Measurements from ENCODE around the gene ATG7.

The ATG7 gene

GRCh38 chr3:11604139-11604892 is 332.1 kb downstream of the ATG7 start:
- in situ Hi-C loops (cut with HindIII; ENCODE audit: low pct_ligation_motif_present, low sequenced_read_pairs): no loop called here
- peak overlapping the region; percentile 98 for H3K27ac ChIP-seq
- DNase-seq: peak; percentile 69
- no peak overlapping the region for H3K4me3 ChIP-seq (ENCODE audit: low read depth, low read length)
- no peaks in the 10 kb centered on the region for H3K27me3 ChIP-seq (replicated peaks)
- TF ChIP-seq, protein P1, sequence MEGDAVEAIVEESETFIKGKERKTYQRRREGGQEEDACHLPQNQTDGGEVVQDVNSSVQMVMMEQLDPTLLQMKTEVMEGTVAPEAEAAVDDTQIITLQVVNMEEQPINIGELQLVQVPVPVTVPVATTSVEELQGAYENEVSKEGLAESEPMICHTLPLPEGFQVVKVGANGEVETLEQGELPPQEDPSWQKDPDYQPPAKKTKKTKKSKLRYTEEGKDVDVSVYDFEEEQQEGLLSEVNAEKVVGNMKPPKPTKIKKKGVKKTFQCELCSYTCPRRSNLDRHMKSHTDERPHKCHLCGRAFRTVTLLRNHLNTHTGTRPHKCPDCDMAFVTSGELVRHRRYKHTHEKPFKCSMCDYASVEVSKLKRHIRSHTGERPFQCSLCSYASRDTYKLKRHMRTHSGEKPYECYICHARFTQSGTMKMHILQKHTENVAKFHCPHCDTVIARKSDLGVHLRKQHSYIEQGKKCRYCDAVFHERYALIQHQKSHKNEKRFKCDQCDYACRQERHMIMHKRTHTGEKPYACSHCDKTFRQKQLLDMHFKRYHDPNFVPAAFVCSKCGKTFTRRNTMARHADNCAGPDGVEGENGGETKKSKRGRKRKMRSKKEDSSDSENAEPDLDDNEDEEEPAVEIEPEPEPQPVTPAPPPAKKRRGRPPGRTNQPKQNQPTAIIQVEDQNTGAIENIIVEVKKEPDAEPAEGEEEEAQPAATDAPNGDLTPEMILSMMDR (IDR thresholded peaks at IDR 0.05; ENCODE audit: low read depth, low read length, missing control alignments): no peak
- peaks cover 16% of the 10 kb centered on the region for H3K36me3 ChIP-seq (replicated peaks)

DNA sequence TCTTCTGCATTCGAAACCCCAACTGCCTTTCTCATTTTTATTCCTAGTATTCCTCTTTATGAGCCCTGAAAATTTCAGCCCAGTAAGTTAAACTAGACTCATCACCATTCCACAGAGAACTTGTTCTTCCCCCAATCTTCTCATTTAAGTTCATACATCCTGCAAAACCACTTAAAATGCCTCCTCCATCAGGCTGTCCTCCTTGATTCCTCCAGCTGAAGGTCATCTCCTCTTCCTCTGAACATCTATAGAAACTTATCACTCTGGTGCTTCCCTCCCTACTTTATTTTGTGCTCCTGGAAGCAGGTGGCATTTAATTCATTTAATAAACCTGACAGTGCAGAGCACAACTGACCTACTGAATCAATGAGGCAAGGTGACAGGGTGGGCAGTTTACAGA is 333.2 kb downstream of the ATG7 start:
- in situ Hi-C loops (cut with HindIII; ENCODE audit: low pct_ligation_motif_present, low sequenced_read_pairs): no loop called here
- no peaks in the 10 kb centered on the region for H3K27me3 ChIP-seq (replicated peaks)
- peak overlapping the region; percentile 58 for H3K27ac ChIP-seq
- H3K4me3 ChIP-seq (ENCODE audit: low read depth, low read length): no peak overlapping the region
- H3K36me3 ChIP-seq (replicated peaks): peaks cover 16% of the 10 kb centered on the region
- TF ChIP-seq, protein P1 (IDR thresholded peaks at IDR 0.05; ENCODE audit: low read depth, low read length, missing control alignments): no peak
- no peak for DNase-seq

GRCh38 chr3:11606090-11606784 is 334.0 kb downstream of the ATG7 start:
- H3K27me3 ChIP-seq (replicated peaks): no peaks in the 10 kb centered on the region
- in situ Hi-C loops (cut with HindIII; ENCODE audit: low pct_ligation_motif_present, low sequenced_read_pairs): no loop called here
- no peak overlapping the region for H3K4me3 ChIP-seq (ENCODE audit: low read depth, low read length)
- no peak for DNase-seq
- H3K27ac ChIP-seq: peak overlapping the region; percentile 58
- TF ChIP-seq, protein P1 (IDR thresholded peaks at IDR 0.05; ENCODE audit: low read depth, low read length, missing control alignments): no peak
- H3K36me3 ChIP-seq (replicated peaks): peaks cover 13% of the 10 kb centered on the region

DNA sequence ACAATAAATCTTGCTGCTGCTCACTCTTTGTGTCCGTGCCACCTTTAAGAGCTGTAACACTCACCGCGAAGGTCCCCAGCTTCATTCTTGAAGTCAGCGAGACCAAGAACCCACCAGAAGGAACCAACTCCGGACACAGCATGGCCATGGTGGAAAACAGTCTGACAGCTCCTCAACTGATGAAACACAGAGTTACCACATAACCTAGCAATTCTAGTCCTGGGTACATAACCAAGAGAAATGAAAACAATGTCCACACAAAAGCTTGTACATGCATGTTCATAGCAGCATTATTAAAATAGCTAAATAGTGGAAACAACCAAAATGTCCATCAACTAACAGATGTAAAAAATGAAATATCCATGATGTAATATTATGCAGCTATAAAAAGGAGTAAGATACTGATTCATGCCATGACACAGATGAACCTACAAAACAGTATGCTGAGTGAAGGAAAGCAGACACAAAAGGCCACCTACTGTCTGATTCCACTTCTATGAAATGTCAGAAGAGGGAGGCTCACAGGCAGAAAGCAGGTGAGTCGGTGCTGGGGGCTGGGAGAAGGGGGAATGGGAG is 334.8 kb downstream of the ATG7 start:
- peaks cover 11% of the 10 kb centered on the region for H3K36me3 ChIP-seq (replicated peaks)
- no peak for DNase-seq
- in situ Hi-C loops (cut with HindIII; ENCODE audit: low pct_ligation_motif_present, low sequenced_read_pairs): no loop called here
- TF ChIP-seq, protein P1 (IDR thresholded peaks at IDR 0.05; ENCODE audit: low read depth, low read length, missing control alignments): no peak
- H3K27ac ChIP-seq: peak overlapping the region; percentile 22
- no peak overlapping the region for H3K4me3 ChIP-seq (ENCODE audit: low read depth, low read length)
- no peaks in the 10 kb centered on the region for H3K27me3 ChIP-seq (replicated peaks)
